Stimulated activated CD8-positive, alpha-beta memory T cell treated with anti-CD3 and anti-CD28 coated beads, Interleukin-15, amount 100 ng/mL, for 48 hours (primary cell): Measurements from ENCODE around the gene MIA2.

Experiments
- DNase-seq, 2 donors: peaks; one replicate each; pipeline ENCODE4 v3.0.0-alpha.2; 2020; ENCODE audit warnings: low read depth in 2 of 2

Gene MIA2

DNA sequence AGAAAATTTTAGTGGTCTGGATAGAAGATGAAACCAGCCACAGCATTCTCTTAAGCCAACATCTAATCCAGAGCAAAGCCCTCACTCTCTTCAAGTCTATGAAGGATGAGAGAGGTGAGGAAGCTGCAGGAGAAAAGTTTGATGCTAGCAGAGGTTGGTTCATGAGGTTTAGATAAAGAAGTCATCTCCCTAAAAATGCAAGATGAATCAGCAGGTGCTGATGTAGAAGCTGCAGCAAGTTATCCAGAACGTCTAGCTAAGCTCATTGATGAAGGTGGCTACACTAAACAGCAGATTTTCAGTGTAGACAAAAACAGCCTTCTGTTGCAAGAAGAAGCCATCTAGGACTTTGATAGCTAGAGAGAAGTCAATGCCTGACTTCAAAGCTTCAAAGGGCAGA, 150.0 kb downstream of the MIA2 start:
- DNase-seq: no peak

DNA sequence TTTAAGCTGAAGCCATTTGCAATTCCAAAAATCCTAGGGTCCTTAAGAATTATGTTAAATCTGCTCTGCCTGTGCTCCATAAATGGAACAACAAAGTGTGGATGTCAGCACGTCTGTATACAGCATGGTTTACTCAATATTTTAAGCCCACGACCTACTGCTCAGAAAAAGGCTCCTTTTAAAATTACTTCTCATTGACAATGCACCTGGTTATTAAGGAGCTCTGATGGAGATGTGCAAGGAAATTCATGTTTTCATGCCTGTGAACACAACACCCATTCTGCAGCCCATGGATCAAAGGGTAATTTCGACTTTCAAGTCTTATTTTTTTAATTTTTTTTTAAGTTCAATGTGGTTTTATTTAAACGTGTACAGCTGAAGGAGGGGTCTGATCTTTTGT, 150.5 kb downstream of the MIA2 start:
- no peak for DNase-seq

DNA sequence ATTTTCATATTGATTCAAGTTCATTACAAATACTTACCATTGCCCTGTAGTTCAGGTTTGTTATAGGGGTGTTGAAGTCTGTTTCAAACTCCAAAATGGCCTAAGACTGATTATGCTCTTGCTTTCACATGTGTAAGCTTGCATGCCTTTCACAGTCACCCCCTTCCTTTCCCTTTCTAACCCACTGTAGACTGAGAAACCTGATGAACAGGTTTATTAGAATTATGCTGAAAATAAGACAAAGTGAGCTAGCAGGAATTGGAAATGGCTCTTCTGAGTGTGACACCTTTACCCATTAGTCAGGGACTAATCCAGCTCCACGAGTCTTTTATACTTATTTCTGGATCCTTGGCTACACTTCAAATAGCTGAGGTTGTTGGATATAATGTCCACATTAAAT, 159.6 kb downstream of the MIA2 start:
- no peak for DNase-seq

DNA sequence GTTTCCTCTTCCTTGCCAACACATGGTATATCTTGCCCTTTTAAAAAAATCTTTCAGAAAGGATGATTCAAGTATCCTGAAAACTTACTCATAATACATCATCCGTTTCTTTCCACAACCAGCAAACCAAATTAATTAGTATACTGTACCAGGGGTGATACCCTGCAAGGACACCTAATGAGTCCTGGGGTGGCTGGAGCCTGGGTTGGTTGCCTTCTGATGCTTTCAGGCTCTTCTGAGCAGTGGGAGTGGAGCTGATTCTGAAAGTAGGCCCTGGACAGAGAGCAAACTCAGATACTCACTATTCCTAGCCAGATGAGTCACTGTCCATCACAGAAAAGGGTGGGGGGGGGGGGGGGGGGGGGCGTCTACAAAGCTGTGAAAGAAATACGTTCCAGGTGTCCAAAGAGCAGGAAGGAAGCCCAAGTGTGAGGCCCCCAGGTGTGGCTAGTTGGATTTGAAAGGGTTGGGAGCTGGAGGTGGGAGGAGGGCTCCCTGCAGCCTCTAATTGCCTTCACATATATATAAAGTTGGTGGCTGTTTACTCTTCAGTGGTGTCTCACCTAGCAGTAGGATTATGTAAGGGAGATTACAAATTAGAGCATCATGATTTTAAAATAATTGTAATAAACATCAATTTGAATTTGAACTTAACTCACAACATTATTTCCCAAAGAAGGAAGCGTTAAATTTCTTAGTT, 162.0 kb downstream of the MIA2 start:
- DNase-seq: no peak

DNA sequence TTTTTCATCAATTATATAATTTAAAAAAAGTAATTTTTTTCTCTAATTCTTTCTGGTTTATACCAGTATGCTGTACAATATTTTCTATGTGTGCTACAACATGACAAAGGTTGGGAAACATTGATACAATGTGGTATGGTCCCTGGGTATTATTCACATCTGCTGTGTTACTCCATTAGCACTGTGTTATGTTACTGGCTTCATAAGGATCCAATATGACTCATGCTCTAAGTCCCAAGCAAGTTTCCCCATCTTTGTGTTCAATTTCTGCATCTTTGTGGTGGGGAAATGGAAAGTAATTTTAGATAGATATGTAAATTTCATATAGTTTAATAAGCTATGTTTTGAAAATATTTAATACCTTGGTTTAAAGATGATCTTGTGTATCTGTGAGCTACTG, 162.7 kb downstream of the MIA2 start:
- DNase-seq: no peak

DNA sequence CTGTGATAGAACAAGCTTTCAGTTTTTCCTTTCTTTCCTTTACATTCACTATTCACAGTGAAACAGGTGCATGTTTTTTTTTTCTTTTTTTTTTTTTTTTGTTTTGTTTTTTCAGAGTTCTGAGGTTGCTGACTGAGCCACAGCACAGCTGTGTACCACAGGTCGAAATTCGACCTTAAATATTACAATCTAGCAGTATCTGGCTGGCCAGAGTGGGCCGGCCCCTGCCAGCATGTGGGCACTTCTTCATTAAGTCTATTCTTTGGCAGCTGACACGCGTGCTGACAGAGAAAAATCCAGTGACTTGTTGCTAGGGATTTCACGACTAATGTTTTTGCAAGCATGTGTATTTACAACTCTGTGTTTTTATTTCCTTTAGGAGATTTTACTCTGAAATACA, 164.7 kb downstream of the MIA2 start:
- DNase-seq: no peak

DNA sequence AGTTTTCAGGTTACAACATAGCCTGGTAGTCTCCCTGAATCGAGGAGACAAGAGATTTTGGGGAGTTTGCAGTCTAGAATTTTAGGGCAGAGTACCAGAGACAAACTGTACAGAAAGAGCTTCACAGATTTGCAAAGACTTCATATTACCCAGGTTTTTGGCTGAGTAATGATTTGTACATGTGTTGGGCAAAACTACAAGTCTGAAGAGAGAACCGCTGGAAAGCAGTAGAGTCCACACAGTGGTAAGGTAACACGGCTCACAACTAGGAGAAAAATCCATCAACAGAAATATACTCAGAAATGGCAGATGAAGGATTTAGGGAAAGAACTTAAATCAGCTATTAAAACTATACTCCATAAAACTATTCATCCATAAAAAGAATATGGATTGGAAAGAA, 172.8 kb downstream of the MIA2 start:
- DNase-seq: no peak

DNA sequence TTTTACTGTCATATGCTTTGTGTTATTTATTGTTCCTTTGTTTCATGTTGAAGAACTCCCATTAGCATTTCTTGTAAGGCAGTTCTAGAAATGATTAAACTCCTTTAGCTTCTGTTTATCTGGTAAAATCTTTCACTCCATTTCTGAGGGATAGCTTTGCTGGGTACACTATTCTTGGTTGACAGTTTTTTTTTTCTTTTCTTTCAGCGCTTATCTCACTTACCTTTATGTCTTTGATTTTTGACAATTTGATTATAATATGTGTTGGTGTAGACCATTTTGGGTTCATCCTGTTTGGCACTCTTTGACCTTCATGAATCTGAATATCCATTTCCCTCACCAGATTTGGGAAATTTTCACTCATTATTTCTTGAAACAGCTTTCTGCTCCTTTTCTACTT, 182.4 kb downstream of the MIA2 start:
- DNase-seq: no peak

DNA sequence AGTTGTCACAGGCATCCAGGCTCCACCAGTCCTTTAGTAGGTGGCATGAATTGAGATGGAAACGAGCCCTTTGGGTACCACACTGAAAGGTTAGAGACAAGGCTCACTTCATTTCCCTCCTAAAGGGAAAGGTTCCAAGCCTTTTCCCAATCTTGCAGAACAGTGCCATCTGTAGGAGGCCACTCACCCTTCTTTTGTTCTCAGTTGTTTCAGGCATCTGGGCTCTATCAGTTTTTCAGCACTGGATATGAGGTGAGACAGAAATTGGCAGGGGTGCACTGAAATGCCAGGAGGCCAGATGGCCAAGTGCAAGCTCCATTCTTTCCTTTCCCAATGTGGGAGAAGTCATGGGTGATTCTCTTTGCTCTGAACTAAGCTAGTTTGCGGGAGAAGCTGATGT, 183.3 kb downstream of the MIA2 start:
- no peak for DNase-seq

DNA sequence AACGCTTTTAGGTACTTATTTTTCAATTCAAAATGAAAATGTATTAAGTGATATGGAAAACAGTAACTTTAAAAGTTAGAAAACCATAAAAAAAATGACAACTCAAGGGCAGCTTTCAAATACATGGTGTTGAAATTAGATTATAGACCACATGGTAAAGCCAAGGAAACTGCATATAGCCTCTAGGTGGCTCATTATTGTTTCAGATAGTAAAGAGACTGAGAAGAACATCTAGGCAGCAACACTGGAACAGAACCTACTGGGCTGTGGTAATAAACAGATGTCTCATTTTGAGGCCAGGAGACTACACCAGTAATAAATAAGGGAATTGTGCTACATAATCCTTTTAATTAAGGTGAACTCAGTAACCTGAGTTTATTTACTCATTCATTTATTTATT, 185.6 kb downstream of the MIA2 start:
- no peak for DNase-seq

DNA sequence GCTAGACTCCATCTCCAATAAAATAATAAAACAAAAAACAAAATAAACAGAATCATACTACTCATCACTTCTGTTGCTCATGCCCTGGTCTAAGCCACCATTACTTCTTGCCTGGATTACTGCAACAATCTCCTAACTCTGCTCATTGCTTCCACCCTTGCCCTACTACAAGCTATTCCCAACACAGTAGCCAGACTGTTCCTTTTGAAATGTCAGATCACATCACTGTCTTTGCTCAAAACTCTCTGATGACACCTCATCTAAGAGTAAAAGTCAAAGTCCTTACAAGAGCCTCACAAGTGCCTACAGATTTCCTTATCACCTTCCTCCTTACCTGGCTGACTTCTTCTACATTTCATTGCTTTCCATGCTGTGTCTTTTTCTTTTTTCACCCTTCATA, 188.5 kb downstream of the MIA2 start:
- DNase-seq: no peak

DNA sequence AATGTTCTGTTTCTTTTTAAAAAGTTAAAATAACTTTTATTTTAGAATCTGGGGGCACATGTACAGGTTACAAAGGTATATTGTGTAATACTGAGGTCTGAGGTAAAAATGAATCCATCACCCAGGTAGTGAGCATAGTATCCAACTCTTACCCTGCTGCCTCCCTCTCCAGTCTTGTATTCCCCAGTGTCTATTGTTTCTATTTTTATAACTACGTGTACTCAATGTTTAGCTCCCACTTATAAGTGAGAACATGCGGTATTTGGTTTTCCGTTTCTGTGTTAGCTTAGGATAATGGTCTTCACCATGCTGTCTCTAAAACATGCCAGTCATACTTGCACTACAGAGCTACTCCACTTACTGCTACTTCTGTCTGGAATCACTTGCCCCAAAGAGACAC, 190.1 kb downstream of the MIA2 start:
- no peak for DNase-seq

DNA sequence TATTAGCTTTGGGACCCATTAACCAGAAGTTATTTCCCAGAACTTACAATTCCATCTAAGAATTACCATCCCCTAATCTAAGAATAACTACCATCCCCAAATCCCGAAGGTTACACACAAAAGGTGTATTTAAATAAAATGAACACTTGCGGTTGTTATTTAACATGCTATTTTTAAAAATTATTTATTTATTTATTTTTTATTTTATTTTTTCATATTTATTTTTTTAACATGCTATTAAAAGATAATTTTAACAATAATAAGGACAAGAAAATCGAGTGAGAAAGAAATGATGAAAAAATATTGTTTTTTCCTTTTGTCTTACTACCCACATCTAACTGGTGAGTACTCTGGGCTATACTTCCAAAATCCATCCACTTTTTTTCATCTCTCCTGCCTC, 192.2 kb downstream of the MIA2 start:
- DNase-seq: no peak

DNA sequence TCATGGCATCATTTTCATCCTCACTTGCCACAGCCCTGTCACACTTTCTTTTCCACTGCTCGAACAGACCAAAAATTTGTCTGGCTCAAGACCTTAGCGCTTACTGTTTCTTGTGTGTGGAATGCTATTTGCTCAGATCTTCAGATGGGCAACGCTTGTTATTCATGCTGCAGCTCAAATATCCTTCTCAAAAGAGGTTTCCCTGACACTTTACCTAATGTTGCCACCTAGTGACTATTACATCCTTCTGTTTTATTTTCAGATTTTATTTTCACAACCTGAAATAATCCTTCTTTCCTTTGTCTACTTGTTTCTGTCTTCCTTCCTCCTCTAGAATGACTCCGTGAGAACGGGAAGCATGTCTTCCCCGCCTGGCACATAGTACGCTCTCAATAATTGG, 192.9 kb downstream of the MIA2 start:
- no peak for DNase-seq

DNA sequence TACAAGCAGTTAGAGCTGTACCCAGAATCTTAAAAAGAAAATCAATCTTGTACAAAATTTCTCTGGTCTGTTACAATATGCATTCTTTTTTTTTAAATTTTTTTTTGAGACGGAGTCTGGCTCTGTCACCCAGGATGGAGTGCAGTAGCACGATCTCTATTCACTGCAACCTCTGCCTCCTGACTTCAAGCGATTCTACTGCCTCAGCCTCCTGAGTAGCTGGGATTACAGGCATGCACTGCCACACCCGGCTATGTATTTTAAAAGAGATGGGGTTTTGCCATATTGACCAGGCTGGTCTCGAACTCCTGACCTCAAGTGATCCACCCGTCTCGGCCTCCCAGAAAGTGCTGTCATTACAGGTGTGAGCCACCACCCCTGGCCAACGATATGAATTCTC, 194.4 kb downstream of the MIA2 start:
- DNase-seq: no peak

DNA sequence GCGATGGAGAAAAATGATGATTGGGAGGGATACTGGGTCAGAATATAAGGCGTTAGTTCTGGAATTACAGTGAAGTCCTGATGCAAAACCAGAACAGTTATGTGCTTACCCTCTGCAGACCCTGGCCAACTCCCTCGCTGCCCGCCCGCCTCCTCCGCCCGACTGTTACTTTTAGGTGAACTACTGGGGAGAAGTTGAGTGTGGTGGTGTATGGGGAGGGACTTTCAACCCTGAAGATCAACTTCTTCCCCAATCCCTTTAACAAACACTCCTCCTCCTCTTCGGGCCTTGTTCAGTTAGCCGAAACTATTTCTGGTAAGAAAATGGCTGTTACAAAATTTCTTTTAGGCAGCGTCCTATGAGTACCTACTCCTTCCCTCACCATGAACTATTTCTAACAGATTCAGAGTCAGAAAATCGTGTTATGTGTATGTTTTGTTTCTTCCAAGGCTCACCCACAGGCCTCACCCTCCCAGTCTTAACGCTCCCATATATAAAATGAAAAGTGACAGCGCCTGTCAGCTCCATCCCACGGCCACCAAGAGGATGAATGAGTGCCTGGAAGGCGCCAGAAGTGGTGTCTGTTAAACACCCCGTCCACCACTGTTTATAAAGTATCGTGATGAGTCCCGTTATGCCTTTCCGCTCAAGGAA, 197.2 kb downstream of the MIA2 start:
- no peak for DNase-seq

DNA sequence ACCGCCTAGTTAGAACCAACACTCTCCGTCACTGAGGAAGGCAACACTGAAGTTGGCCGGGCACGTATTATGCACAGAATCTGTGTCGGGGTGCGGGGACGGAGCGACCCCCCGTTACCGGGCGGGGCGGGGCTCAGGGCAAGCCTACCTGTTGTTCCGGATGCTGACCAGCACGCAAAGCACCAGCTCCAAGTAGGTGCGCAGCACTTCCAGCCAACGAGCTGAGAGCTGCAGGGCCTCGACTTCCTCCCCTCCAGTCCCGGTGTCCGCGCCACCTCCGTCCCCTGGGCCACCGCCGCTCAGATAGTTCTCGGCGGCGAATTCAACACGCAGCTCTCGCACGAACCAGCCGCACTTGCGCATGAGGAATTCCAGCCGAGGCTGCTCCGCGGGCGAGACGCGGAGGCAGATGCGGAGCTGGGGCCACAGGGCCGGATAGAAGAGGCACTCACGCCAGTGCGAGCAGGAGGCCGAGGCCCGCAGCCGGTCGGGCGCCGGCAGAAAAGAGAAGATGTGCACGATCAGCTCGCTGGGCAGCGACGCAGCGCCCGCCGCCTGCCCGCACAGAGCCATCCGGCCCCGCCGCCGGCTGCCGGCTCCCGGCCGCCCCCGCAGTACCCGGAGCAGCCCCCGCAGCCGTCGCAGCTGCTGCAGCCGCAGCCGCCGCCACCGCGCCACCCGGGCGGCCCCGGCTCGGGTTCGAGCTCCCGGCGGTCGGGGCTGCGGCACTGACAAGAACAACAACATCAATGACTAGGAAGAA, 197.9 kb downstream of the MIA2 start:
- DNase-seq: peak; percentile 15 to 21

DNA sequence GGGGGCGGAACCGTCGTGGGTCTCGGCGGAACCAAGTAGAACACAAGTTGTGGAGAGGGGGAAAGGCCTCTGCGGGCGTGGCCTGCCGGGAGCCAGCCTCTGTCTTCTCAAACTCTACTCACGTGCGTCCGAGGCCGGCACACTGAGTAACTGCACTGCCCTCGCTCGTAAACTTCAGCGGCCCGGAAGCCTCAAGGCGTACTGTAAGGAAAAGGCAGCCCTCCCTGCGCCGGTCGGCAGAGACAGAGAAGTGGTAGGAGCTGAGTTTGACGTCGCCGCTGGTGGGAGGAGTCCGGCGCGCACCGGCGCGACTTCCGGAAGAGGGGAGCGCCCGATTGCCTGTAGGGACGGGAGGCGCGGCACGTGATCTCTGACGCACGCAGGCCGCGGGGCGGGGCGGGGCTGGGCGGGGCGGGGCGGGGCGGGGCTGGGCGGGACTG, 198.5 kb downstream of the MIA2 start, which contains the start of gene FBXO33:
FBXO33 (minus strand) TSS at position 255 of the 440 bp plus-strand sequence. CDS start 271 bp downstream, outside the sequence.
- peak; percentile 86 to 95 for DNase-seq

DNA sequence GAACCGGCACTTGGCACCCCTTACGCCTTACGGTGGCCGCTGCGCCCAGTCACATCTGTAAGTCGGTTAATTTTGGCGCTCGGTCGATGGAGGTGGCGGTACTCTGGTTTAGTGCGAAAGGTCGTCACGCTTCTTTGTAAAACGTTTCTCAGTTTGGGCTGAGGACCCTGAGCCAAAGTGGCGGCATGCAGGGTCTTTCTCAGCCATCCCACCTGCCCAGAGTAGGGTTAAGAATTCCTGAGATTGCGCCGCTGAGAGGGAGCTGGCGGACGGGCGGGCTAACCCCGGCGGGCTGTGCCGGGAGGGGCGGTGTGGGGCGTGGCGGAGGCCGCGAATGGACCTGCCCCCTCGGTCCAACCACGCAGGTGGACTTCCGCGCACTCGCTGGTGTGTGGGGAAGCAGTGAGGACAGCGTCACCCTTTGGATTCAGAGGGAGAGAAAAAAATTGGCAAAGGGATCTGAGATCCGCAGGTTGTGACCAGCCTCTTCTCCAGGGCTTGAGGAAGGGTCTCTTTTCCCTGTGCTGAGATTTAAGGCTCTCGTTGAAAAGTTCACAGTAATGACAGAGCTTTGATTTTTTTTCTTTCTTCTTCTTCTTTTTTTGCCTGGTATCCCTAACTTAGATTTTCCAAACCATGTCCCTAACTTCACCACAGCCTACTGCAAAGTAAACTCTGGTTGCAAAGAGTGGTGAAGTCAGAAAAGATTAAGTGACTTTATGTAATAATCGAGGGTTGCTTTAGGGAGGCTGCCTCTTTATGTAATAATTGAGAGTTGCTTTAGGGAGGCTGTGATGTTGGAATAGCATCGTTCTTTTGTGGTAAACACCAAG, 199.1 kb downstream of the MIA2 start:
- DNase-seq: peak; percentile 66 to 67

DNA sequence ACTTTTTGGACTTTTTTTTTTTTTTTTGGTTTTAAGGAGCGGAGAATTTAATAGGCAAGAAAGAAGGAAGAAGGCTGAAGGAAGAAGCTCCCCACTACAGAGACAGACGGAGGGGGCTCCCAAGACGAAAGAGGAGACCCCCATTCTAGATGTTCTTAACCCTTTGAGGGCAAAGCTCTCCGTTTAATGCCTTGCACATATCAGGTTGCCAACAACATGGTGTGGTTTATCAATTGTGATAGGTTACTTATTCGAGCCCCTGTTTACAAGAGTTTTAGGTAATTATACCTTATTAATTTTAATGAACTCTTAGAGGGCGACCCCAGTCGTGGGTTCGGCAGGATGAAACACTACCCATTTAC, 199.7 kb downstream of the MIA2 start:
- DNase-seq: no peak

DNA sequence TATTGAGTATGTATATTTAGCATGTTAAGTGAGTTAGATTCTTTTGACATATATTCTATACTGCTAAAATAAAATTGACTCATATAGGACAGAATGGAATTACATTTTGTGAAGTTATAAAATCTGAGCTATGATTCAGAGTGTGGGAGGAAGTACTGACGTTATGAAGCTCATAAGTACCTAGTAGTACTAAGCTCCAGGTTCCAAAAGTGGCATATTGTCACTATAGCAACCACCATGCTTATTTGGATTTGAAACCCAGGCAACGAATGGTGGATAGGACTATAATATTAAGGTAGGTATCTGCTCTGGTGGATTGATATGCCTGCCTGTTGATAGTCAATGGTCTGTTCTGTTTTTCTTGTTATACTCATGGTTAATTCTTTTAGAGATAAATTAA, 200.7 kb downstream of the MIA2 start:
- no peak for DNase-seq

DNA sequence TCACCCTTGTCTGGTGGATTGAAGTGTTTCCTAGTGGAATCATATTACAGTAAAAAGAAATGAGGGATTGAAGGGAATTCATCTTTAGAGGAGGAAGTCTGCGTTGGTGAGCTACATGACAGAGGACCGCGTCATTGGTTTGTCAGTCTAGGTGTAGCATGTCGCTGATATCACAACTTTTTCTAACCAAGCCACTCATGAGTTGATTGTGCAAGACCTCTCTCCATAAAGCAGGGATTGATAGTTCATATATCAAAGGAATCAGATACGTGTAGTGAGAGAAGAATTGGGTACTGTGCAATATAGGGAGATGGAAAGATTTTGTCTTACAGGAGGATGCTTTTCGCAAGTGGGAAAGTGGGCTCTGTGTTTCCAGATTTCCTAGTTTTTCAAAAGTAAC, 201.5 kb downstream of the MIA2 start:
- no peak for DNase-seq
